HG03135 (cell line): ENCODE measurements around the gene PTPRM.

Source experiments
- ATAC-seq: cut with Tn5 transposase; IDR thresholded peaks from one replicate; pipeline ENCODE4 v1.9.1; 2021; ENCODE audit warnings: mild to moderate bottlenecking, moderate library complexity; ENCODE audit not compliant: unreplicated experiment

Gene PTPRM

DNA sequence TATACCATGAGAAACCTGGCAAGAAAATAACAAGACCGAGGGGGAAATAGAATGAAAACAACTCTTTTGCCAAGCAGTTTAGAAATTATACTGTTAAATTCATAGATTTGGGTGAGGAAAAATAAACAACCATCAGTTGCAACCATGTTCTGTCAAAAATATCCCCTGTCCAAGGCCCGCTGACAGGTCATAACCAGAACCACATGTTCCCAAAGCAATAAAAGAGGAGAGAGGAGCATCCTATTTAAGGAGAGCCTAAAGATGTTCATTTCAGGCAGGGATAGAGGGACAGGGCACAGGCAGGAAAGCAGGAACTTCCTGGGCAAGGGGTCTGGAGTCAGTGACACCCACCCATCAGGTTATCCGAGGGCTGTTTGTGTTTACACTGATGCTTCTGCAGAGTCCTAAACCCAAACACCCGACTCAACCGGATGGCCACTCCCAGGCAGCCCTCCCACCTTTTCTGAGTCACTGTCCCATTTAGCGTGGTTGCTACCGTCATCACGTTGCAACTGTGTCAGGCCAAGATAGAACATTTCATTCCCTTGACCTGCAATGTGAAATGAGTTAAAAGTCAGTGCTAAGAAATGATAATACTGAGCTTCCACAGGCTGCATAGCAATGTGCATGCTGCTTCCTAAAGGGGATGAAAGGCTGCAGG, 573.9 kb downstream of the PTPRM start:
- no peak for ATAC-seq

- no peak for ATAC-seq
Observed at GRCh38 chr18:8142131-8142711, 575.1 kb downstream of the PTPRM start.

DNA sequence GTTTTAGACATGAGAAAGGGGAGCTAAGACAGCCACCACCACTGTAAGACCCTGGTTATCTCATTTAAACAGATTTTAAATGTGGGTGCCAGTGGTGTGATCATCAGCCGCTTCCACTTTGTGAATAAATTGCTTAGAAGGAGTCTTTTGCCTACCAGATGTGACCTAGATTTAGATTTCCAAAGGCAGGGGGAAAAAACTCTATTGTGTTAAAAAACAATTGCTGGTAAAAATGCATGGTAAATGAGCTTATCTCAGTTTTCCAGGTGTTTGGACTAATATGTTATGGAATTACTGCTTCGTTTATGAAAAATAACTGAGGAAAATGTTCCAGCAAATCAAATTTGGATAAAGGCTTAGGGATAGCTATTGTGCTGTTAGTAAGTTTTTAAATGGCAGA, 575.8 kb downstream of the PTPRM start:
- no peak for ATAC-seq

GRCh38 chr18:8151181-8151580, 584.1 kb downstream of the PTPRM start:
- ATAC-seq = no peak

DNA sequence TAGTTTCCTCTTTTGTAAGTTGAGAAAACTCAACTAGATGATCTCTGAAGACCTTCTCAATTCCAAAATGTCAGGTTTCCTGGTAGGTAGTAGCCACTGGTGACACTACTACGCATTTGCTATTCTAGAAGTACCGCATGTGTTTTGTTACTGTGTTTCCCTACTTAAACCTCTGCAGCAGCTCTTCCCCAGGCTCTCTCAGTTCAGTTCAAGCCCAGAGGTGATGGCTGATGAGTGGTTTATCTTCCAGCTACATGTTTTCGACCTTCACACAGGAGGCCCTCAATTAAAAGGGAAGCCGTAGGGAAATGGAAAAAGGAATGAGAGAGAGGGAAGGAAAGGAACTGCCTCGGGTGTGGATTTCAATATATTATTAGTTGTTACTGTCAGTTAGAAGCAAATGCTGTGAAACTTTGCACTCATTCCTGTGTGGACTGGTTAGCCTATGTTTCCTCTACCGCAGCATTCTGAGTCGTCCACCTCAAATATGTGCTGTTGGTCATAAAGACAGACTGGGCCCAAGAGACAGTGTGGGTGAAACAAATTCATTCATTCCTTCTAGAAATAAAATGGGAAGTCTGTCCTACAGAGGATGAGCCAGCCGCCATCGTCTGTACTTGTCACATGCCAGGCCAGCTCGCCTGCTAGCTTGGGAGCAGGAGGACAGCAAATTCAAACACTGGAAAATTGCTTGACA, 586.9 kb downstream of the PTPRM start:
- ATAC-seq = no peak

DNA sequence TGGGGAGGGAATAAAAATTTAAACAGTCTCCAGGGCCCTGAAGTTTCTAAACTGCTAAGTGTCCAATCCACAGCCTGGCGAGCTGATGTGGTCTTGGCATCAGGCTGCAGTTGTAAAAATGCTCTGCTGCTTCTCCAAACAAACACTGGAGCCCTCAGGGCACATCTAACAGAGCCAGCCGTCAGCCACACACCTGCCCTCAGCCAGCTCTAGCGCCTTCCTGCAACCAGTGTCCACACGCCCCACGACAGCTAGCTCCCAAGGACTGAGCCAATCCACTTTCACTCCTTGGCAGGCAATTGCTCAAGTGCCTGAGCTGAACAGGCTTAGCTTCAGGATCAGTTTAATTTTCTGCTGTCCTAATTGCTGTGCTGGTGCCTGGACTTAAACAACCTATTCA, 595.7 kb downstream of the PTPRM start:
- no peak for ATAC-seq

- ATAC-seq = no peak
Observed at GRCh38 chr18:8163286-8163959, 596.3 kb downstream of the PTPRM start.

- ATAC-seq = no peak
Observed at GRCh38 chr18:8165095-8165494, 598.0 kb downstream of the PTPRM start.

DNA sequence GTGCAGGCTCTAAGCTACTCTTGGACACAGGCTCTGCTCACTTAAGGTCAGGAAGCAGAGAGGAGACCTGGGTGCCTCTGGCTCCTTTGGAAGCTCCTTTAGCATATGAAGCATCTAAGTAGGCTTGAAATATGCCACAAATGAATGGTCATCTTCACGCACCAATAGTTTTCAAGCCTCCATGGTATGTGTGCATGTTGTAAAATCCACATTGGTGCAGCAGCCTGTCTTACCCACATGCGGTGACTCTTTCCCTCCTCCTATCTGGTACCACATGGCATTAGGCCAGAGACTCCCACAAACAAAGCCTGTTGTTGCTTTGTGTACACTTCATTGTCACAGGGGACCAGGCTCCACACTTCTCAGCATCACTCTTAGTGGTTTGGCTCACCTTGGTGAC, 599.9 kb downstream of the PTPRM start:
- ATAC-seq = no peak

- ATAC-seq = no peak
Observed at GRCh38 chr18:8167673-8168072, 600.6 kb downstream of the PTPRM start.

- no peak for ATAC-seq
Observed at GRCh38 chr18:8169722-8170121, 602.6 kb downstream of the PTPRM start.

DNA sequence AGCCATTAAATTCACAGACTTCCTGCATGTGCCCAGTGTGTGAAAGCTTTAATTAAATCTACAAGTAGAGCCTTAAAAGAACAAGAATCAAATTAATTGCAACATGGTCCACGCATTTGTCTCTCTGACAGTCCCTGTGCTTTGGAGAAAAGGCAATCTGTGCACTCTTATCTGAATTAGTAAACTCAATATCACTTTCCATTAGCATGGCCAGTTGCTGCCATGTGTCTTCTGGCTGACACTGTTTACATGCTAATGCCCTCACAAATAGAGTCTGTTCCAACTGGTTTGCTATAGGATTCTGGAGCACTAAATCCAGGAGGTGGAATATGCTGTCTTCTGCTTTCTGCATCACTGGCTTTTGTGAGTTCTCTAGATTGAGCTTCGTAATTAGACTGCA, 607.7 kb downstream of the PTPRM start:
- ATAC-seq = no peak

DNA sequence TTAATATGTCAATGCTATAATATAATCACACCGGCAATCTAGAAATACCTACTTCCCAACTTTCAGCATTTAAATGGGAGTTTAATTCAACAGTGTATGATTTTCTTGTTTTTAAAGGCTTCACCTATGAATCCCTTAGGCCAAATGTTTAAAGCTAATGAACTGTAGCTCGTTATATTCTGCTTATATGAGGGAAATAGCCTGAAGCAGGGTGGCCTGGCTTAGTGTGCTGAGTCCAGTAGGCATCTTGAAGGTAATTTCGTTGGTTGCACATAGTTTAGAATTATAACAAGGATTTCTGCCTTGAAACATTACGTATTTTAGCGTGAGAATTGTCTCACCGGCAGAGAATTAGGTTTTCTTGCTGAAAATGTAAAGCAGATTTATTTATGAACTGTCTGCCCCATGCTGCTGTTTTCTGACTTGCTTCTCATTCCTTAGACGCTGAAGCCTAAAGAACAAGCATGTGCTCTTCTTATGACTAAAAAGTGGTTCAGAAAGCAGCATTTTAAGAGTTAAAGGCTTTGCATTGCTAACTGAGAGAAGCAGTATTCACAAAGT, 608.5 kb downstream of the PTPRM start:
- ATAC-seq = no peak

- no peak for ATAC-seq
Observed at GRCh38 chr18:8176109-8176508, 609.0 kb downstream of the PTPRM start.

DNA sequence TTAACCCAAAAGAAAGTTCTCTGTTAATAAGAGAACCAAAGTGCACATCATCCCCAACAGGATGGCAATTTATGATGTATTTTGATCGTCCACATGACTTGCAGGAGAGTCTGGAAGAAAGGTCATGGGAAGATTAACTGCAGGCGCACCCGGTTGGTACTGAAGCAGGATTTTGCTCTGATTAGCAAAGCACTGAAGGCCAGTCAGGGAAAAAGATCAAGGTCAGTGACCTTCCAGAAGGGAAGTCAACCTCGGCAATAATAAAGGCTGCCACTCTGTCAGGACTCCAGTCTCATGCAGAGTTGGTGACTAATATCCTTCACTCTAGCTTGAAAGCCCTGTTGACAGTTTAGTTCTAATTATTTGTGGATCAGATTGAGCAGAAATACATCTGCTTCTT, 609.4 kb downstream of the PTPRM start:
- ATAC-seq = no peak

DNA sequence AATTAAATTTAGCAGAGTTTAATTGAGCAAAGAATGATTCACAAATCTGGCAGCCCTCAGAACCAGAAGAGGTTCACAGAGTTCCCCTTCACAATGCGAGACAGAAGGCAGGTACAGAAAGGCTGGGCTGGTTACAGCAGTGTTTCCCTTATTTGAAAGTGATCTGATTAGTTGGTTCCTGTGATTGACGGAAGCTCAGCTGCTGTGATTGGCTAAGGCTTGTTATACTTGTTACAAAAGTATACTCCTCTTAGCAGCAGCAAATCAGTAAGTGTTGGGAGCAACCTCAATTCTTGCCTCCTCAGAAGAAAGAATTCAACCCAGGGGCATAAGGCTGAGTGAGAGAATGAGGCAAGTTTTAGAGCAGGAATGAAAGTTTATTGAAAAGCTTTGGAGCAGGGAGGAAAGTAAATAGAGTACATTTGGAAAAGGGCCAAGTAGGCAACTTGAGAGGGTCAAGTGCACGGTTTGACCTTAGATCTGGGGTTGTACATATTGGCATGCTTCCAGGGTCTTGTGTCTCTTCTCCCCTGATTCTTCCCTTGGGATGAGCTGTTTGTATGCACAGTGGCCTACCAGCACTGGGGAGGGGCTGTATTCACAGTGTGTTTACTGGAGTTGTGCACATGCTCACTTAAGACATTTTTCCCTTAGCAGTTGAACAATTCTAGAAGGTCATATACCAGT, 610.4 kb downstream of the PTPRM start:
- ATAC-seq = no peak

- ATAC-seq = no peak
Observed at GRCh38 chr18:8186413-8186812, 619.3 kb downstream of the PTPRM start.

DNA sequence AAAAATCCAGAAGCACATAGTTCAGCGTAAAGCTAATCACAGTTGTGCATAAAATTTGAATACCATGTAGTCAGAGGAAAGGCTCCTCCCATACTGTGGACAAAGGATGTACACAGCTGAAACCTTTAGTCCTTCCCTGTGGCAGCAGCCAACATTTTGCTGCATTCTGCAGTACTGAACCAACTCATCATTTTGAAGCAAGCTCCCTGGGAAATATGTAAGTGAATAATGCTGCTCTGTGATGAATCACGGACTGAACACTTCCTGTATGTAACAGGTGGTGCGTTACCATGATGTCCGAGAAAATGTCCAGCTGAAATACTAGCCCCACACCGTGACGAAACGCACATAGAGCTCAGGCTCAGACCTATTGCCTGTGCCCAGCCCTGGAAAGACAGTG, 621.1 kb downstream of the PTPRM start:
- no peak for ATAC-seq

GRCh38 chr18:8190980-8191379, 623.9 kb downstream of the PTPRM start:
- ATAC-seq = no peak

- no peak for ATAC-seq
Observed at GRCh38 chr18:8194431-8194830, 627.3 kb downstream of the PTPRM start.

GRCh38 chr18:8196238-8196637, 629.1 kb downstream of the PTPRM start:
- ATAC-seq = no peak
